ENCODE measurements around the gene ADGRD1.
A peak's percentile ranks its signal among the peaks of the same experiment; 100 is the strongest.

The ADGRD1 gene

DNA sequence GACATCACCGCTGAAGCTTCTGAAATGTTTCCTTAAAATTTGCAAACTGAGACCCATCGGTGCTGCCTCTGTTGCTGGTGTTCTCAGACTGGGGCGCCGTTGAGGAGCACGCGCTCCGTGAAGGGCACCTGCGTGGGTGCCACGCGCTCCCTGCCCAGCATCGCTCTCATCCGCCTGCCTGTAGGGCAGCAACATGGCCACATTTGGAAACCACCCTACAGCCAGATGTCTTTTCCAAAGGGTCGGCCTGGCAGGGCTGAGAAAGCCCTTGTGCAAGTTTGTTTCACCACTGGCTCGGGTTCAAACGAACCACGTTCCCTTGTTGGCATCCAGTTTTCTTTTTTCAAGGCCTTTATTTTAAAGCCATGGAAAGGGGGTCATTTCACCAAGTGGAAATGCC, 13.9 kb downstream of the ADGRD1 start:
- no peak for DNase-seq

DNA sequence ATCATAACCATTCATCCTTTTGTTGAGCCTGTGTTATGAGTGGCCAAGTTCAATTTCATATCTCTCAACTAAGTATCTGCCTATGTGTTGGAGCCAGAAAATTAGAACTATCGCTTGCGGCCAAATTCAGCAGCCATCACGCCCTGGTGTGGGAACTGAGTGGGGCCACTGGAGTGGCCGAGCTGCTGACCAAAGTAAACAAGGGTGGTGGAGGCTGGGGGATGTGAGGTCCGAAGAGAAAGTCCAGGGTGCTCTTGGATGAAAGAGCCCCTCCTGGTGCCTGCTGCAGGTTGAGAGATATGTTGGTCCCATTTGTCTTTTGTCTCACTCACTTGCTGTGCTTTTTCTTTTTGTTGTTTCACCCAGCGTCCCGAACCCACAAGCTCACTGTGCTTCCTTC, 14.9 kb downstream of the ADGRD1 start:
- no peak for DNase-seq

DNA sequence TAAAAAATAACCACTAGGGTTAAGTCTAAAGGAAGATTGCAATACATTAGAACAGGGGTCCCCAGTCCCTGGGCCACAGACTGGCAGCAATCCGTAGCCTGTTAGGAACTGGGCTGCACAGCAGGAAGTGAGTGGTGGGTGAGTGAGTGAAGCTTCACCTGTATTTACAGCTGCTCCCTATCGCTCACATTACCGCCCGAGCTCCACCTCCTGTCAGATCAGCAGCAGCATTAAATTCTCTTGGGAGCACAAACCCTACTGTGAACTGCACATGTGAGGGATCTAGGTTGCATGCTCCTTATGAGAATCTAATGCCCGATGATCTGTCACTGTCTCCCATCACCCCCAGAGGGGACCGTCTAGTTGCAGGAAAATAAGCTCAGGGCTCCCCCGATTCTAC, 15.5 kb downstream of the ADGRD1 start:
- DNase-seq, result no peak

DNA sequence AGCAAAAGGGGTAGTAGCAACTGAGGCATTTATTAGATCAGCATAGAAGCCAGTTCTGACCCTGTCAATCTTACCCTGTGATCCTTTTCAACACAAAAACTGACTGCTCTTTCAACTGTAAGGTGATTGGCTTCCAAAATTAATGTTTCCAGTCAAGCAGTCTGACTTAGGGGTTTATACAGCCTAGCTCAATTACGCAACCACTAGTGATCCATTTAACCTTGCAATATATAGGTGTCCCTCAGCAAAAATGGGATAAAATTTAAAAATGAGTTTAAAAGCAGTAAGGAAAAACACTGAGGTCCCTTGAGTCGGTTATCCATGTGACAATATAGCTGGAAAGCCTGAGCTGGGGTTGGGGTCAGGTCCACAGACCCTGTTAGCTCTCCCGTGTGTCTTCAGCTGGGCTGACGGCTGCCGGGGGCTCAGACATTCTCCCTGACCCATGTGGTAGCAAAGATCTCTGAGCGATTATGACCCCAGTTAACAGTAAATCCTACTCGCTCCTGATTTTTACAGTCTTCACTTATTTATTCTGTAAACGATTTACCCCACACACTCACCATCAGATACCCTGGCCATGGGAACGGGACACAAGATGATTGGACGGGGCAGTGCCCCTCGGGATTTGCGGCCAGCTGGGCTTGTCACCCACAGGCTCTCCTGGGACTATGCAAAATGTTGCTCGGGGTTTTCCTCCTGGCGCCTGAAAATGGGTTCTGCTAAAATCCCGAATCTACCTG, 16.6 kb downstream of the ADGRD1 start:
- DNase-seq, result no peak

DNA sequence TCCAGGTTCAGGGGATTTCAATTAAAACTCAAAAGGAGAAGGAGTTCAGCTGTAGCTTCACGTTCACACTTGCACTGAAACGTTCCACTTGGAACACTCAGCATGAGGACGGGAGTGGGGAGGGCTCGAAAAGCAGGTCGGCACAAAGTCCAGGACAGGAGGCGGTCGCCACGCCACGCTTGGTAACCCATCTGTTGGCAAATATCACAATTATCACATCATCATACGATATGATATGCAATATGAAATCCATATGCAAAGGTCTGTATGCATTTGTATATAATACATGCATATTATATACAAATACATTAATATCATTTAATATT, 17.2 kb downstream of the ADGRD1 start:
- DNase-seq, result no peak

DNA sequence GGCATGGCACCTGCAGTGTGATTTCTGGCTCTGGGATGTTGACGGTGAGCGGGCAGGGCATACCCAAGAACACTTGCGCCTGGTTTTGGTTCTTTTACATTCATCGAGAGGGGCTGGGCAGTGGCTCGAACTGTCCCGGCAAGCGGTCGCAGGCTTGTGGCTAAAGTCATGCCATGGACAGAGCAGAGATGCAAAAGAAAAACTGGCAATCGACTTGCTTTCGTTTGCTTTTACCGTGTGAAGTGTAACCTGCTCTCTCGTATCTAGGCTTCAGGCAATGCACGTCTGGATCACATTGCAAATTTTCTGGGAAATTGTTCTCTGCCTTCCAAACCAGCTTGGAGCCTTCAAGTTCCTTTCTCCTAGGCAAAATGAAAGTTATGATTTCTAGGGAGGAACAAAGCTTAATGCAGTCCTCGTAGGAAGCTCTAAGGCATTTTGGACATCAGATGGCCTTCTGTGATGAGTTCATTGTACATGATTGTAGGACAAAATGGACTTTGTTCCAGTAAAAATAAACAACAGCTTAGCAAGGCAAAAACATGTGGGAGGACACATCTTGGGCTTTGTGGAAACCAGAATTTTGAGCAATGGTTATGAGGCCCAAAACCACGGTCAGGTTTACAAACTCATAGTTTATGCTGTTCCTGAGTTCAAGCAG, 18.3 kb downstream of the ADGRD1 start:
- no peak for DNase-seq

DNA sequence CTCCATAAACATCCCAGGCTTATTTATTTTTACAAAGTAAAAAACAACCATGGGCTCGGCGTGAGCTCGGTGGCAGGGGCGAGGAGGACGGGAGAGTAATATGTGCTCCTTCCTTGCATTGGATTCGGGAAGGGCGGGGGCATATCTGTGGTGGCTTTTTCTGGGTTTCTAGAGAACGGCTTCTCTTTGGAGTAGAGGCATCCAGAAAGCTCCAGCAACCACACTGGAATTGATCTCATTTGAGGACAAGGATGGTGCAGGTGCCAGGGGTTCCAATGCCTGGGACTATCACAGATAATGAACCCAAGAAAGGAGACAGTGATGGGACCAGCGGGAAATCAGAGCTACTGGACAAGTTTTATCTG, 18.9 kb downstream of the ADGRD1 start:
- DNase-seq, result no peak

DNA sequence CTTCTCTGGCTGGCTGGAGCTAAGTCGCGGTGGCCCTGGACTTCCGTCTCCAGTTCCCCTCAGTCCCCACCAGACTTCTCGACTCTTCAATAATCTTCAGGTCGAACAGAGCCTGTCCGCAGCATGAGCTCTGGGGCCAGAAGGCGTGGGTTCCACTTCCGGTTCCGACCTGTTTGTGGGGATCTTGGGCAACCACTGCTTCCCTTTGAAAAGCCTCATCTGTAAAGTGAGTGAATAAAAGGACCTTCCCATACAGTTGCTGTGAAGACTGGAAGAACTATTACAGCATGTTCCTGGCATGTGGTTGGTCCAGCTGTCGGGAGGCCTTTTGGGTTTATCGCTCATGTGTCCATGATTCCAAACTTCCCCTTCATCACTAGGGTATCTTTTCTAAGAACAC, 19.4 kb downstream of the ADGRD1 start:
- no peak for DNase-seq

DNA sequence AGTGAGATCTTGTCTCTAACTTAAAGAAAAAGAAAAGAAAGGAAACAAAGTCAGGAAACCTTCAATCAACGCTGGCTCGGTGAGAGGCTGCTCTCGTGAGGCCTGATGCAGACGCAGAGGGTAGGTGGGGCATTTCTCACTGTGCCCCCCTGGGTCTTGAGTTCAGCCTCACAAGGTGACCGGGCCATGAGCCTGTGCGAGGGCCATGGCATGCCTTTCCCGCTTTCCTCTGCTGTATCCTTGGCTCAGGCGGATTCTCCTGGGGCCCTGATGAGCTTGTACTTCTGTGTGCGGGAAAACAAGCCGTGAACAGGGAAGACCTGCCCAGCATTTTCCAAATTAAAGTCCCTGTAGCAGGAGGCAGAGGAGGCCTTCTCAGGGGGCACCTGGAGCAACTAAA, 20.2 kb downstream of the ADGRD1 start:
- no peak for DNase-seq

DNA sequence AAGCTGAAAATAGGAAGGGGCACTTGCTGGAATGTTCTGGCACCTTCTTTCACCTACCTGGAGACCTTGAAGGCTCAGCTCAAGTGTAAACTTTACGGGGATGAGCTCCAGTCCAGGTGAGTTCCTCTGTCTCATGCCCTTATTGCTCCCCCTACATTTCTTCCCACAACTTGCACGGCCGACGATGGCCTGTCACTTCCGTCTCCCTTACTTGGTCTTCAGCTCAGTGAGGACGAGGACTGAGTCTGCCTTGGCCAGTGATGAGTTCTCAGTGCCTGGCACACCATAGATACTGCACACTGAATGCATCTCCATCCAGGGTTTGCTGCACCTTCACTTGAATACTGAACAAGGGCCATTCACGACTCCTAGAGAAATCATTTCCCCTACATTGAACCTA, 21.4 kb downstream of the ADGRD1 start:
- DNase-seq, result no peak

DNA sequence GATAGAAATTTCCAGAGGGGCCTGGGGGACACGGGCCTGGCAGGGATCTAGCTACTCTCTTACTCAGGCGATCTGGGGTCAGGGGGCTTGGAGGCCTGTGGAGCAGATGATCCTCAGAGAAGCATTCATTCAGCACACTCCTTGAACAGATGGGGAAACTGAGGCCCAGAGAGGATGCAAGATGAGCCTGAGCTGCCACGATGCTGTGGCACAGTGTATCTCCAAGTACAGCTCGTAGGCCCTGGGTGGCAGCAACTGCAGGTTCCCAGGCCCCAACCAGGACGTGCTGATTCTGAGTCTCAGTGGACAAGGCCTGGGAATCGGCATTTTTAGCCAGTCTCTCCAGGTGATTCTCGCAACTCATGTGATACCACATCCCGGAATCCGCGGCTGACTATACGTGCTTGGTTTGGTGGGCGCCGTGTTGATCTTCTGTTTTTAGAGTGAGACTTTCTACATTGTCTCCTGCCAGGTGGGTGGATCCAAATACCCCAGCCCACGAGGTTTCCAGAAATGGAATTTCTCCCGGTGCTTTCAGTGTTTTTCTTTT, 22.5 kb downstream of the ADGRD1 start:
- DNase-seq, result no peak

DNA sequence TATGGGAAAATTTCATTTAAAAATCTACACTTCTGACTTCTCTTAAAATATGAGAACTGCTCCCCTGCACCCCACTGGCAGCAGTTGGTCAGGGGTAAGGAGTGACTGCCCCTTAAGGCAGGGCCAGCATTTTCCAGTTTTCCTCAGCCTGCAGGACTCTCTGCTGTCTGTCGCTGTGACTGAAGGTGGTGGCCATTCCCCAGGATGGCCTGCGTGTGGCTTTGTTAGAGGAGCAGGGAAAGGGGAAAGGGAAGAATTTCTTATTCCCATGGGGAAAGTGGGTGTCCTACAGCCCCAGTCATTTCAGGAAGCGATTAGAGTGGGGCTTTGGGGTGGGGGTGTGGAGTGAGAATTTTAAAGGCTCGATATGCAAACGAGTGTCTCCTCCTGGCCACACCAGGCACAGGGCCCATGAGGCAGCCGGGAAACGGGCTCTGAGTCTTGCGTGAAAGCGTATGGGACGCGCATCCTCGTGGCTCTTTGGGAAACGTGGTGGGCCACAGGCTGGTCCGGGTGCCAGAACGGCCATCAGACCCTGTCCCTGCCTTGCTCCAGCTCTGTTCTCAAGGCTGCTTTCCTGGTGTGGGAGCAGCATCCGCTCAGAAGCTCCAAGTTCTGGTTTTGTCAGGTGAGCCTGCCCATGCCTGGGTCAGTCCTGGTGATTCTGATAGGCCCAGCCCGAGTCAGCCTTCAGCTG, 23.5 kb downstream of the ADGRD1 start:
- no peak for DNase-seq

DNA sequence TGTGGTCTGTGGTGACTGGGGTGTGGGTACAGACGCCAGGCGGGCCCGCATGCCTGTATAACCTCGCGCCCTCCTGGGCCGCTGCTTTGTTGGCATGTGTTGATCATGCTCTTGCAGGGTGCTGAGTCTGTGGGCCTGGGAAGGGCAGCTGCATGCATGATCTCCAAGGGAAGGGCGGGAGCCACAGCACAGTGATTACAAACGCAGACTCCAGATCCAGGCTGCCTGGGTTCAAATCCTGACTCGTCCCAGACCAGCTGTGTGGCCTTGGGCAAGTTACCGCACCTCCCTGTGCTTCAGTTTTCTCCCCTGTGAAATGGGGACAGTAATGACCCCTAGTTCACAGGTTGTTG, 24.0 kb downstream of the ADGRD1 start:
- no peak for DNase-seq

DNA sequence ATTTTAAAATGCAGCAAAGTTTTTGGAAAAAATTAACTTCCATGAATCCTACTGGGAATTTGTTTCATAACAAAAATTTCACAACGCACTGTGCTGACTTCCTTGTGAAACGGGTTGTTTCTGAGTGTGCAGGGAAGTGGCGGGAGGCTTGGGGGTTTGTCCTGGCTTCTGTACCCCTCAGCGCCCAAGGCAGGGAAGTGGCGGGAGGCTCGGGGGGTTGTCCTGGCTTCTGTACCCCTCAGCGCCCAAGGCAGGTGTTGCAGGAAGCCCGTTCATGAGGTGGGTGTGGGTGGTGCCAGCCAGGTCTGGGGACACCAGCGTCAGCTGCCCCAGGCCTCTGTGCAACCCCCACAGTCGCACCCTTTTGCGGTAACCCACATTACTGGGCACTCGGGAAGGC, 25.1 kb downstream of the ADGRD1 start:
- DNase-seq, result no peak

DNA sequence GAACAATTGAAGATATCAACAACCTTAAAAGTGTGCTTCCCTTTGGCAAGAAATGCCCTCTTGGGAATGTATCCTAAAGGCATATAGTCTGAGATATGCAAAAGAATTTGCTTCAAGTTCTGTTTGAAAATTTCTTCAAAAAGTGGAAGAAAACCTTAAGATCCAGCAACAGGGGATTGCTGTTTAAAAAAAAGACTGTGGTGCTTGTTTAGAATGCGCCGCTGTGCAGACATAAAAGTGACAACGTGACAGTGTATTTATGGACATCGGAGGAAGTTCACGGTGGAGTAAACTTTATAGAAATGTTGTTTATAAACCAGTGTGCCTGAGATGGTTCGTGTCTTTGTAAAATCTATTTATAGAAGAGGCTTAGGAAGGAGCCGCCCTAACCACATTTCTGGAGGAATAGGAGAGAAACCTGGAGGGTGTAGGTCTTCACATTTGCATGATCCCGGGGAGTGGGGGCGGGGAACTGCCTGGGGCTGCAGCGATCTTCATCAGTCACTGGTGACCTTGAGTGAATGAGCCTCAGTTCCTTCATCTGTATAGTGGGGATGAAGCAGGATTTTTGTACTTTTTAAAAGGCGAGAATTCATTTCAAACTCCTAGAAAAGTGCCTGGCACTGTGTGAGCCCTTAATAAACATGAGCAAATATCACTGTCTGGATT, 27.5 kb downstream of the ADGRD1 start:
- DNase-seq, result no peak

DNA sequence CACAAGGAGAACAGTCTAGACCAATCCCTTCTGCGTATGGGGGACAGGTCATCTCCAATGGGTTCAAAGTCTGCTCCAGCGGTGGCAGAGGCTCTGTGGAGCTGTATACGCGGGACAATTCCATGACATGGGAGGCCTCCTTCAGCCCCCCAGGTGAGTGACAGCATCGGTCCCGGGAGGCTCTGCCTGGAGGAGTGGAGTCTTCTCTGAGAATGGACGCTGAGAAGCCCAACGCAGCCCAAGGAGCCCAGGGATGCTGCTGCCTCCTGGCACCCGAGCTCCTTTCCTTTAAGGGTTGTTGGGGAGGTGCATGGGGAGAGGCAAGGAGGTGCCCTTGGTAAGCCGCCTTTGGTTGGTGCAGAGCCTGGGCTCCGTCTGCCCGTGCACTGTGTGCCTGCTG, 28.2 kb downstream of the ADGRD1 start:
- DNase-seq, result no peak

DNA sequence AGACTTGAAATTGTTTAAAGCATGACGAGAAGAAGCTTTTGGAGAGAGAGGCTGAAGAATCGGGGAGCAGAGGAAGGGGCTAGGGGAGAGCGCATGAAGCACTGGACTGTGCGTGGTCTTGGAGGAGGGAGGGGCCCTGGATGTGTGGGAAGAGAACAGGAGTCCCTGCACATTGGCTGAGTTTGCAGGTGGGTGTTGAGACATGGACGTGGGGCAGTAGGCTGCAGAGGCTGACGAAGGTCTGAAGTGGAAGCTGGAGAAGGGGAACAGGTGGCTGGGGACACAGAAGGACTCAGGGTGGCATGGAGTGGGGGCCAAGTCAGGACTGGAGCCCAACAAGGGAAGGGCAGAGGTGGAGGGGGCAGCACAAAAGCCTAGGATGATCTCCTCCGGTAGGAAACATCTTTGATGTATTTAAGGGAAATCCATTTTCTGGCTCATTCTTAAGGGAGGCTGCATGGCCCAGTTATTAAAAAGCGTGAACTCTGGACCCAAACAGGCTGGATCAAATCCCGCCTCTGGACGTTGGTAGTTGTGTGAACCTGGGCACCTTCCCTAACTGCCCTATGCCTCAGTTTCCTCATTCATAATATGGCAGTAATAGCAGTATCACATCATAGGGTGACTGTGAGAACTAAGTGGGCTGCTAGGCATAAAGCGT, 29.0 kb downstream of the ADGRD1 start:
- DNase-seq, result no peak

DNA sequence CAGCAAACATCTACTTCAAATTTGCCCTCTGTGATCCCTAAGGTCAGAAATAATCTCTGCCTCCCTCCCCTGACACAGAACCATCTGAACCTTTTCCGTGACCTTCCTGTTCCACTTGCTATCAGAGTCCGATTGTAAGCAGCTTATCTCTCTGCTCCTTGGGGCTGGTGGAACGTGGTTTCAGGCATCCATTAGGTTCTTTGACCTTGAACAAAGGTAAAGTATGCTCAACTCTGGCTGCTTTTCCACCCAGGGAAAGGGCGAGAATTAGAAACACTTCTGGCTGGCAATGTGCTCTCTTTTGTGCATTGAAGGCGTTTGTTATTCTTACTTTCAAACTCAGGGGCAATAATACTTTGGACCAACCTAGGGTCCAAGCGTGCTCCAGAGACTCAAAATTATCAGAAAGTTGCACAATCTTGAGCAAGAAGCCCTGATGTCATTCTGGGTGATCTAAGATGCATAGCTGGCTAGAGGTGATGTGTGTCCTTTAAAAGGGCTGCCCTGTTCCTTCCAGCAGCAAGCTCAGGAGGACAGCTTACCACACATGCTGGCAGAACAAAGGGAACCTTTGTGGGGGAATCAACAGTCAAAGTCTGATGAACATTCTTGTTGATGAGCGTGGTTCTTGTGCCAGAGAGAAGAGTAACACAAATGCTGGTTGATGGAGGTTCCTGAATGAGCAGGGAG, 29.8 kb downstream of the ADGRD1 start:
- no peak for DNase-seq

DNA sequence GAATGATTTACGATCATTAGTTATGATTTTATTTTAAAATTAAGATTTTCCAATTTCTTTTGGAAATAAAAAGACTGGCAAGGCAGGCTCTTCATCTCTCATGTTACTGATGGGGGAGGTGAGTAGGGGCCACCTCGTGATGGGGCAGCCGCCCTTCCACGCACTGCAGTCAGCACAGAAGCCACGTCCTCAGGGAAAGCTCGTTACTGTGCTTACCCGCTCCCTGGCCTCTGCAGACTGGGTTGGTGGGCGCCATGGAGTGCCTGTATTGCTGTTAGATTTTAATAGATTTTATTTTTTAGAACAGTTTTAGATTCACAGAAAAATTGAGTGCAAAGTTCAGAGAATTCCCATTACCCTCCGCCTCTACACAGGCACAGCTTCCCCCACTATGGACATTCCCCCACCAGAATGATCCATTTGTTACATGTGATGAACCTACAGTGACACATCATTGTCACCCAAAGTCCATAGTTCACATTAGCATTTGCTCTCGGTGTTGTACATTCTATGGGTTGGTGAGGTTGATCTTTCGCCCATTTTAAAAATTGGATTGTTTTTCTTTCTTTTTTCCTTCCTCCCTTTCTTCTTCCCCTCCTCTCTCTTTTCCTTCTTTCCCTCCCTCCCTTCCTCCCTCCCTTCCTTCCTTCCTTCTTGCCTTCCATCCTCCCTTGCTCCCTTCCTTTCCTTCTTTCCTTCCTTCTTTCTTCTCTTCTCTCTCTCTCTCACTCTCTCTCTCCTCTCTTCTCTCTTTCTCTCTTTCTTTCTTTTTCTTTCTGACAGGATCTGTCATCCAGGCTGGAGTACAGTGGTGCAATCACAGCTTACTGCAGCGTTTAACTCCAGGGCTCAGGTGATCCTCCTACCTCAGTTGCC, 30.7 kb downstream of the ADGRD1 start:
- no peak for DNase-seq

DNA sequence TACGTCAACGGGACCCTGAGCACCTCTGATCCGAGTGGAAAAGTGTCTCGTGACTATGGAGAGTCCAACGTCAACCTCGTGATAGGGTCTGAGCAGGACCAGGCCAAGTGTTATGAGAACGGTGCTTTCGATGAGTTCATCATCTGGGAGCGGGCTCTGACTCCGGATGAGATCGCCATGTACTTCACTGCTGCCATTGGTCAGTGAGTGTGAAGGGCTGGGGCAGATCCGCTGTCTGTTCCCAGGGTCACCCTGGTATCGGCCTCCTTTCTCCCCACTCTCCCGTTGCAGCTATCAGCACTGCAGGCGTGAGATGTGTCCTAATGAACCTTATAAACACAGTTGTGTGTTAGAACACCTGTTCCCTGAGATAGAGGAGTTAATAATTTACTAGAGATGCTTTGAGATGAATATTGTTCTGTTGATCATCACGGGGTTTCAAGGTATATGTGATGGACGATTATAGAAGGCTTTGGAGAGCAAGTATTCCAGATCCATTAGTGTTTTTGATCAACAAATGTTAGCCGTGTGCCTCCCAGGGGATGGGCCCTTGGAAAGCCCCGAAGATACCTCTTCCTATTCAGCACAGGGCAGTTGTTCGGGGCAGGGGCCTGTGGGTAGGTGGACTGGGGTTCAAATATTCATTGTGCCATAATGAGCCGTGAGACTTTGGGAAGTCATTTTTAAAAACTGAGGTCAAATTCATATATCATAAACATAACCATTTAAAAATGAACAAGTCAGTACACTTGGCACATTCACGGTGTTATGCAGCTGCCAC, 33.6 kb downstream of the ADGRD1 start:
- peak; percentile 94 for DNase-seq

DNA sequence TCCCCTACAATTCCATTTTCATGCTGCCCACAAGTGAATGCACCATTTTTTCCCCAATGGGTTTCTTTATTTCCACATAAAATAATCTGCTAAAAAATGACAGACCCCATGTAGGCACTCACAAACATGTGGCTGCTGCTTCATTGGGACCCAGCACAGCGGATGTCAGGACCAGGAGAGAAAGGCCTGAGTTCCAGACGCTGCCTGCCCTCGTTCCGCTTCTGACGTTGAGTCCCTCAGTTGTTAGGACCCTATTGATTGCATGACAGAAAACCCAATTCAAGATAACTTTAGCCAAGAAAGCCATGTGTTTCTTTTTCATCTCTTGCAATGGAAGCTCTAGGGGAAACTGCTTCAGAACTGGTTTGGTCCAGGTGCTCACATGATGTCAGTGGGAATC, 34.6 kb downstream of the ADGRD1 start:
- DNase-seq, result no peak
